Renal cortex interstitium (tissue), 15 donors: ENCODE results near the gene PNPLA8. TPM values are rescaled to one million over a fixed set of nuclear protein-coding genes. Genes with fewer than 3 reads are reported as not detected.
"Not testable (repeated sequence)": the region's sequence is repeated elsewhere in the genome, so short reads cannot be mapped to it uniquely, and the experiment has no call there.

Source experiments
- DNase-seq, 11 donors: peaks; one replicate each; pipeline ENCODE4 v3.0.0-alpha.2; 2013; ENCODE audit warnings: low read depth in 9 of 11, low spot score in 4 of 11; ENCODE audit errors: extremely low read depth in 1 of 11
- long read RNA-seq, 16 experiments: transcript quantifications; one replicate each; lab custom pipeline, GENCODE V29; 2026
- polyA plus RNA-seq, 3 donors: library from polyadenylated mRNA; unstranded; fragments of 120-200 nt; gene quantifications; one replicate each; pipeline ENCODE4 v1.2.1, GENCODE V29; 2013; ENCODE audit not compliant: insufficient read length in 3 of 3

The PNPLA8 gene
- polyA plus RNA-seq, result 10 to 100 TPM; 36.3 to 41.2 (median 37.4) TPM
- long read RNA-seq, donor 1, partial matches to known transcripts, result 24 of 26 reads
- long read RNA-seq, donor 1, other reads (novel, unspliced or antisense), result 0 of 26 reads
- long read RNA-seq, donor 2, partial matches to known transcripts, result 6 of 11 reads
- long read RNA-seq, donor 2, other reads (novel, unspliced or antisense), result 0 of 11 reads
- long read RNA-seq, donor 3, transcript PNPLA8-201 (11 exons, 3,490 nt), result major isoform, 5 of 21 reads
- long read RNA-seq, donor 3, partial matches to known transcripts, result 11 of 21 reads
- long read RNA-seq, donor 3, other reads (novel, unspliced or antisense), result 0 of 21 reads
- long read RNA-seq, donor 4, partial matches to known transcripts, result 45 of 51 reads
- long read RNA-seq, donor 4, other reads (novel, unspliced or antisense), result 0 of 51 reads
- long read RNA-seq, donor 5, result 0 reads
- long read RNA-seq, donor 6, partial matches to known transcripts, result 13 of 19 reads
- long read RNA-seq, donor 6, other reads (novel, unspliced or antisense), result 0 of 19 reads
- long read RNA-seq, donor 7, partial matches to known transcripts, result 11 of 17 reads
- long read RNA-seq, donor 7, other reads (novel, unspliced or antisense), result 0 of 17 reads
- long read RNA-seq, donor 8, result 0 reads
- long read RNA-seq, donor 9, transcript PNPLA8-206 (10 exons, 3,462 nt), result major isoform, 7 of 18 reads
- long read RNA-seq, donor 9, partial matches to known transcripts, result 9 of 18 reads
- long read RNA-seq, donor 9, other reads (novel, unspliced or antisense), result 0 of 18 reads
- long read RNA-seq, donor 10, partial matches to known transcripts, result 182 of 210 reads
- long read RNA-seq, donor 10, other reads (novel, unspliced or antisense), result 24 of 210 reads
- long read RNA-seq, donor 11, transcript PNPLA8-201 (11 exons, 3,490 nt), result major isoform, 5 of 7 reads
- long read RNA-seq, donor 11, partial matches to known transcripts, result 0 of 7 reads
- long read RNA-seq, donor 11, other reads (novel, unspliced or antisense), result 0 of 7 reads
- long read RNA-seq, donor 12, transcript PNPLA8-206 (10 exons, 3,462 nt), result major isoform, 6 of 7 reads
- long read RNA-seq, donor 12, partial matches to known transcripts, result 0 of 7 reads
- long read RNA-seq, donor 12, other reads (novel, unspliced or antisense), result 0 of 7 reads
- long read RNA-seq, donor 13, result 0 reads
- long read RNA-seq, donor 14, transcript PNPLA8-201 (11 exons, 3,490 nt), result major isoform, 5 of 55 reads
- long read RNA-seq, donor 14, partial matches to known transcripts, result 48 of 55 reads
- long read RNA-seq, donor 14, other reads (novel, unspliced or antisense), result 0 of 55 reads
- long read RNA-seq, donor 15, result 0 reads
- long read RNA-seq, donor 16, transcript PNPLA8-206 (10 exons, 3,462 nt), result minor isoform, 9 of 32 reads
- long read RNA-seq, donor 16, transcript PNPLA8-201 (11 exons, 3,490 nt), result major isoform, 11 of 32 reads
- long read RNA-seq, donor 16, partial matches to known transcripts, result 12 of 32 reads
- long read RNA-seq, donor 16, other reads (novel, unspliced or antisense), result 0 of 32 reads

GRCh38 chr7:108525985-108526767 lies at the start of gene PNPLA8:
Gene PNPLA8, minus strand, starts transcription at chr7:108526135. Its CDS starts 10,644 bp downstream, at chr7:108515491.
- DNase-seq, result peak; percentile 96 to 100 (median 99)

- no peak for DNase-seq
These were observed 49.2 kb upstream of the PNPLA8 start for GRCh38 chr7:108575156-108575555.

GRCh38 chr7:108572480-108572879 lies 46.5 kb upstream of the PNPLA8 start:
- DNase-seq, result no peak

GRCh38 chr7:108570146-108570755 lies 44.3 kb upstream of the PNPLA8 start:
- peak in 6 of 11 donors; percentile 9 to 52 (median 27) for DNase-seq

- peak; percentile 96 to 99 (median 99) for DNase-seq
These were observed 43.6 kb upstream of the PNPLA8 start, which contains the start of the genes DNAJB9 and THAP5 for GRCh38 chr7:108569381-108570145. Gene DNAJB9, plus strand, starts transcription at chr7:108569874. Its CDS starts 1,853 bp downstream, at chr7:108571727. Gene THAP5, minus strand, starts transcription at chr7:108569706. Its CDS starts 137 bp downstream, at chr7:108569569.

DNA sequence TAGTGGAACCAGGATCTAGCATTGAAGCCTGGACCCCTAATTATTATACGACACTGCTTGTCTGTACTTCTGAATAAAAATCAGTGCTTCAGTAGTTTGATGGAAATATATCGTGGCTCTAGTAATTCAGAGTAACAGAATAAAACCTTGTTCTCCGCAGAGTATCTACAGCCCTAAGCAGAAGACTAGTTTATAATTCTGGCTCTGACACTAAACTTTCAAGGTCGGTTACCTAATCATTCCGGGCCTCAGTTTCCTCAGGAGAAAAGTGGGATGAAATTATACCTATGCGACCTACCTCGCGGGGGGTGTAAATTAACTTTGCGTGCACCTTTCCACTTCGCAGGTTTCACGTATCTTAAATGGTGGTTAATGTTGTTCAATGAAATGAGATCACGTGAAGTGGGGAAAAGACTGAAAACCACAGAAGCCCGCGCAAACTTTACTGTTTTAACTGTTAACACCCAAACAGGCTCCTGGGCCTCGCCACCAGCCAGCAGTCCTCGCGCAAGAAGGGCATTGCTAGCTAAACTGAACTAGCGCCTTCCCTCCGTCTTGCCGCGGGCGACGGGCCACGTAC lies 43.0 kb upstream of the PNPLA8 start:
- peak in 2 of 11 donors; percentile 7 to 11 for DNase-seq

GRCh38 chr7:108565987-108566386 lies 40.1 kb upstream of the PNPLA8 start:
- no peak for DNase-seq

GRCh38 chr7:108561047-108561619 lies 35.2 kb upstream of the PNPLA8 start:
- DNase-seq, result no peak

- DNase-seq, result no peak
These were observed 33.3 kb upstream of the PNPLA8 start for GRCh38 chr7:108559253-108559652.

- DNase-seq, result no peak
These were observed 31.7 kb upstream of the PNPLA8 start for GRCh38 chr7:108557617-108558016.

DNA sequence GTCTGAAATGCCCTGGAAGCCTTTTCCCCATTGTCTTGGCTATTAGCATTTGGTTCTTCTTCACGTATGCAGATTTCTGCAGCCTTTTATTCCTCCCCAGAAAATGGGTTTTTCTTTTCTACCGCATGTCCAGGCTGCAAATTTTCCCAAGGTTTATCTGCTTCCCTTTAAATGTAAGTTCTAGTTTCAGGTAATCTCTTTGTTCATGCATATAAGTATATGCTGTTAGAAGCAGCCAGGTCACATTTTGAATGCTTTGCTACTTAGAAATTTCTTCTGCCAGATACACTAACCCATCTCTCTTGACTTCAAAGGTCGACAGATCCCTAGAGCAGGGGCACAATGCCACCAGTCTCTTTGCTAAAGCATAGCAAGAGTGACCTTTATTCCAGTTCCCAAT lies 31.3 kb upstream of the PNPLA8 start:
- no peak for DNase-seq

DNA sequence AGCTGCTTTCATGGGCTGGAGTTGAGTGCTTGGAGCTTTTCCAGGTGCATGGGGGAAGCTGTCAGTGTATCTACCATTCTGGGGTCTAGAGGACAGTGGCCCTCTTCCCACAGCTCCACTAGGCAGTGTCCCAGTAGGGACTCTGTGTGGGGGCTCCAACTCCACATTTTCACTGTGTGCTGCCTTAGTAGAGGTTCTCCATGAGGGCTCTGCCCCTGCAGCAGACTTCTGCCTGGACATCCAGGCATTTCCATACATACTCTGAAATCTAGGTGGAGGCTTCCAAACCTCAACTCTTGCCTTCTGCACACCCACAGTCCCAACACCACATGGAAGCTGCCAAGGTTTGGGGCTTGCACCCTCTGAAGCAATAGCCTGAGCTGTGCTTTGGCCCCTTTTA lies 30.7 kb upstream of the PNPLA8 start:
- not testable (repeated sequence) for DNase-seq

- not testable (repeated sequence) for DNase-seq
These were observed 22.4 kb upstream of the PNPLA8 start for GRCh38 chr7:108548141-108548896.

GRCh38 chr7:108541478-108541877 lies 15.5 kb upstream of the PNPLA8 start:
- DNase-seq, result no peak

DNA sequence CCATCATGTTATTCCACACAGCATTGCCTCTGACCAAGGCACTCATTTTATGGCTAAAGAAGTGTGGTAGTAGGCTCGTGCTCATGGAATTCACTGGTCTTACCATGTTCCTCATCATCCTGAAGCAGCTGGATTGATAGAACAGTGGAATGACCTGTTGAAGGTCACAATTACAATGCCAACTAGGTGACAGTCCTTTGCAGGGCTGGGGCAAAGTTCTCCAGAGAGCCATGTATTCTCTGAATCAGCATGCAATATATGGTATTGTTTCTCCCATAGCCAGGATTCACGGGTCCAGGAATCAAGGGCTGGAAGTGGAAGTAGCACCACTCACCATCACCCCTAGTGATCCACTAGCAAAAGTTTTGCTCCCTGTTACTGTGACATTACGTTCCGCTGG lies 12.8 kb upstream of the PNPLA8 start:
- DNase-seq, result not testable (repeated sequence)
